SK-N-SH (cell line): Measurements from ENCODE around the gene CANX.

Experiments
- MXI1 ChIP-seq: IDR thresholded peaks from 2 replicates; pipeline ENCODE4 v1.6.1; 2012; ENCODE audit warnings: mild to moderate bottlenecking, low read depth, low read length, improper control_type of control experiment
- RAD21 ChIP-seq: IDR thresholded peaks from 2 replicates; pipeline ENCODE4 v1.6.1; 2012; ENCODE audit warnings: mild to moderate bottlenecking, low read length
- SIN3A ChIP-seq: IDR thresholded peaks from 2 replicates; pipeline ENCODE4 v1.6.1; 2012; ENCODE audit warnings: low read depth, mild to moderate bottlenecking, low read length, moderate library complexity, borderline replicate concordance
- YY1 ChIP-seq: IDR thresholded peaks from 2 replicates; pipeline ENCODE4 v1.4.0; 2012; ENCODE audit warnings: low read depth, mild to moderate bottlenecking
- TF ChIP-seq, protein P1 (sequence below): fragments of 200-600 bp; sonication (generic); IDR thresholded peaks from 2 replicates; pipeline ENCODE4 v1.6.1; 2017; ENCODE audit warnings: antibody characterized with exemption, mild to moderate bottlenecking, moderate library complexity

DNA sequence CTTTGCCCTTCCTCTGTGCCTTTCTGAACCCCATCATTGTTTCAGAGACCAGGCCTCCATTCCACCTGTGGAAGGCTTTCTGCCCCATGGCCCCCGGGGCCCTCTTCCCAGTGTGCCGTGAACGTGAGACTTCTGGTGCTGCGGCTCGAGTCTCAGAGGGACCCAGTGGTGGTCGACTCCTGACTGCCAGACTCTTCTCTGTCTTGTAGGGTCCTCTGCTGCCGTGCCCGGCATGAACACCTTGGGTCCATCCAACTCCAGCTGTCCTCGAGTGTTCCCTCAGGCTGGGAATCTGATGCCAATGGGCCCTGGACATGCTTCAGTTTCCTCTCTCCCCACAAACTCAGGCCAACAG lies 74.9 kb downstream of the CANX start:
- TF ChIP-seq, protein P1, sequence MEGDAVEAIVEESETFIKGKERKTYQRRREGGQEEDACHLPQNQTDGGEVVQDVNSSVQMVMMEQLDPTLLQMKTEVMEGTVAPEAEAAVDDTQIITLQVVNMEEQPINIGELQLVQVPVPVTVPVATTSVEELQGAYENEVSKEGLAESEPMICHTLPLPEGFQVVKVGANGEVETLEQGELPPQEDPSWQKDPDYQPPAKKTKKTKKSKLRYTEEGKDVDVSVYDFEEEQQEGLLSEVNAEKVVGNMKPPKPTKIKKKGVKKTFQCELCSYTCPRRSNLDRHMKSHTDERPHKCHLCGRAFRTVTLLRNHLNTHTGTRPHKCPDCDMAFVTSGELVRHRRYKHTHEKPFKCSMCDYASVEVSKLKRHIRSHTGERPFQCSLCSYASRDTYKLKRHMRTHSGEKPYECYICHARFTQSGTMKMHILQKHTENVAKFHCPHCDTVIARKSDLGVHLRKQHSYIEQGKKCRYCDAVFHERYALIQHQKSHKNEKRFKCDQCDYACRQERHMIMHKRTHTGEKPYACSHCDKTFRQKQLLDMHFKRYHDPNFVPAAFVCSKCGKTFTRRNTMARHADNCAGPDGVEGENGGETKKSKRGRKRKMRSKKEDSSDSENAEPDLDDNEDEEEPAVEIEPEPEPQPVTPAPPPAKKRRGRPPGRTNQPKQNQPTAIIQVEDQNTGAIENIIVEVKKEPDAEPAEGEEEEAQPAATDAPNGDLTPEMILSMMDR, result no peak
- TF ChIP-seq SIN3A (no peak), MXI1 (no peak), RAD21 (no peak), YY1 (no peak)
